Activated naive CD4-positive, alpha-beta T cell treated with anti-CD3 and anti-CD28 coated beads, Interleukin-2, amount 10 ng/mL, durations not matched to agents 7 days and 5 days (primary cell): ENCODE results near the gene ADORA2A.
A peak's percentile ranks its signal among the peaks of the same experiment; 100 is the strongest.

Experiments
- CTCF ChIA-PET: fragments of 350-600 bp; sonication (Branson Sonifier 250); formaldehyde crosslinking; loops from one replicate; lab custom pipeline; 2021; ENCODE audit warnings: antibody characterized with exemption; lab: Charles Lee
- DNase-seq: peaks from one replicate; pipeline ENCODE4 v3.0.0-alpha.2; 2020
- H3K27ac Mint-ChIP-seq: one replicate; pipeline ENCODE4 v1.8.0; 2021; ENCODE audit warnings: mild to moderate bottlenecking, moderate library complexity, mixed read lengths
- H3K27me3 Mint-ChIP-seq: one replicate; pipeline ENCODE4 v1.8.0; 2021; ENCODE audit warnings: mild to moderate bottlenecking, mixed read lengths
- H3K36me3 Mint-ChIP-seq: one replicate; pipeline ENCODE4 v1.8.0; 2021; ENCODE audit warnings: mixed read lengths
- H3K4me1 Mint-ChIP-seq: one replicate; pipeline ENCODE4 v1.8.0; 2021; ENCODE audit warnings: mixed read lengths
- H3K4me3 Mint-ChIP-seq: one replicate; pipeline ENCODE4 v1.8.0; 2021; ENCODE audit warnings: mild to moderate bottlenecking, moderate library complexity, mixed read lengths
- H3K9me3 Mint-ChIP-seq: one replicate; pipeline ENCODE4 v1.8.0; 2021; ENCODE audit warnings: mixed read lengths

Gene ADORA2A

GRCh38 chr22:24394254-24394653 lies 33.1 kb upstream of the ADORA2A start:
- CTCF ChIA-PET: no interaction called here
- Mint-ChIP-seq H3K4me1 (peaks cover 44% of the 10 kb centered on the region), H3K4me3 (no peak overlapping the region), H3K9me3 (no peaks in the 10 kb centered on the region), H3K36me3 (peaks cover 34% of the 10 kb centered on the region), H3K27me3 (no peaks in the 10 kb centered on the region), H3K27ac (no peak overlapping the region)
- DNase-seq: no peak

DNA sequence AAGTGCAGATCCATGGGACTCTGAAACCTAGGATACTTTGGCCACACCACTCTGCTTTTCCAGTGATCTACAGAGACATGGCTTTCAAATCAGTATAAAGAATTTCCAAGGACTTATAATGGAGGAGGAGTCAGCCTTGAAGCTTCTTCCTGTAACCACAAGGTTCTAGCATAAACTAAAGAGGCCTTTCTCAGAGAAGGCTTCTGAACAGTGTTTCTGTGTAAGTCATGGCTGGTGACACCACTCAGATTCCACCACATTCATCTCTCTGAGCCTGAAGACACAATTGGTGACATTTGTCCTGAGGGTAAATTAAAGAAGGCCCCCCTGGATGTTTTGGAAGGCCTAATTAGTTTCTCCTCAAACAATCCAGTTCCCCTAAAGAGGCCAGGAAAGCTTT lies 29.0 kb upstream of the ADORA2A start:
- DNase-seq: no peak
- CTCF ChIA-PET: no interaction called here
- Mint-ChIP-seq H3K9me3 (no peaks in the 10 kb centered on the region), H3K27ac (peak overlapping the region; percentile 43), H3K4me3 (no peak overlapping the region), H3K4me1 (peaks cover 42% of the 10 kb centered on the region), H3K36me3 (peaks cover 32% of the 10 kb centered on the region), H3K27me3 (no peaks in the 10 kb centered on the region)

GRCh38 chr22:24400034-24400725 lies 27.2 kb upstream of the ADORA2A start:
- H3K4me3 Mint-ChIP-seq: no peak overlapping the region
- no peak overlapping the region for H3K27ac Mint-ChIP-seq
- no peaks in the 10 kb centered on the region for H3K9me3 Mint-ChIP-seq
- CTCF ChIA-PET: no interaction called here
- no peak for DNase-seq
- H3K4me1 Mint-ChIP-seq: peaks cover 41% of the 10 kb centered on the region
- peaks cover 35% of the 10 kb centered on the region for H3K36me3 Mint-ChIP-seq
- no peaks in the 10 kb centered on the region for H3K27me3 Mint-ChIP-seq

DNA sequence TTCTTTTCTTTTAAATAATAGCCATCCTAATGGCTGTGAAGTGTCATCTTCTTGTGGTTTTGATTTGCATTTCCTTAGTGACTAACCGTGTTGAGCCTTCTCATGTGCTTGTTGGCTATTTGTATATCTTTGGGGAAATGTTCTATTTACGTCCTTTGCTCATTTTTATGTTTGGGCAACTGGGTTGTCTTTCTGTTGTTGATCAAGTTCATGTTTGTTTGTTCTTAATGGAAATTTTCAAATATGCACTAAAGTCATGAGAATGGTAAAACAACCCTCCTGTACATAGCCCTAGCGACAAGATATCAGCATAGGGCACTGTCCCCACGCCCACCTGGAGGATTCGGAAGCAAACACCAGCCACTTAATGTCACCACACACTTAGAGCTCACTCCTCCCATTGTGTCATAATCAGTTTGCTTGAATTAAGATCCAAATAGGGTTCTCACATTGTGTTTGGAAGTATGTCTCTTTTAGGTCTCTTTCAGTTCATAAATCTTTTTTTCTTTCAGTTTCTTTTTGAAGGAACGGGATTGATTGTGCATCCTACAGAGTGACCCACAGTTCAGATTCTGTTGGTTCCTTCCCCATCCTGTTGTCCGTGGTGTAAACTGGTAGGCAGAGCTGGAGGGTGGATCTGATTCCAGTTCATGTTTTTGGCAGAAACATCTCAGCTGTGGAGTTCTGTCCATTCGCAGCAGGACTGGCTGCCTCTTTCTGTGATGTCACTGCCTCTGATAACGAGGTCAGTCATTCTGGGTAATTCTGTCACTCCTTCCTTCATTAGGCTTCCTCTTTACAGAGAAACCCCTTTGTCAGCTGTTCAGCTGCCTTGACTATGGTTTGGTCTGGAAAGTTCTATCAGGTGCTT lies 26.4 kb upstream of the ADORA2A start:
- no peak overlapping the region for H3K4me3 Mint-ChIP-seq
- H3K9me3 Mint-ChIP-seq: no peaks in the 10 kb centered on the region
- CTCF ChIA-PET: interaction anchor here (1.2 kb wide), 1 partner anchor 7 kb away, joined by 3 read pairs; no protein-coding TSS in a partner anchor
- peak overlapping the region; percentile 12 for H3K27ac Mint-ChIP-seq
- peaks cover 37% of the 10 kb centered on the region for H3K4me1 Mint-ChIP-seq
- no peak for DNase-seq
- peaks cover 31% of the 10 kb centered on the region for H3K36me3 Mint-ChIP-seq
- H3K27me3 Mint-ChIP-seq: no peaks in the 10 kb centered on the region

- no peak for DNase-seq
- Mint-ChIP-seq H3K27ac (no peak overlapping the region), H3K4me1 (peaks cover 43% of the 10 kb centered on the region), H3K27me3 (no peaks in the 10 kb centered on the region), H3K36me3 (peaks cover 23% of the 10 kb centered on the region), H3K9me3 (no peaks in the 10 kb centered on the region), H3K4me3 (no peak overlapping the region)
- CTCF ChIA-PET: interaction anchor here (1.2 kb wide), 1 partner anchor 8 kb away, joined by 3 read pairs; no protein-coding TSS in a partner anchor
These were observed 25.4 kb upstream of the ADORA2A start for GRCh38 chr22:24401931-24402367.

DNA sequence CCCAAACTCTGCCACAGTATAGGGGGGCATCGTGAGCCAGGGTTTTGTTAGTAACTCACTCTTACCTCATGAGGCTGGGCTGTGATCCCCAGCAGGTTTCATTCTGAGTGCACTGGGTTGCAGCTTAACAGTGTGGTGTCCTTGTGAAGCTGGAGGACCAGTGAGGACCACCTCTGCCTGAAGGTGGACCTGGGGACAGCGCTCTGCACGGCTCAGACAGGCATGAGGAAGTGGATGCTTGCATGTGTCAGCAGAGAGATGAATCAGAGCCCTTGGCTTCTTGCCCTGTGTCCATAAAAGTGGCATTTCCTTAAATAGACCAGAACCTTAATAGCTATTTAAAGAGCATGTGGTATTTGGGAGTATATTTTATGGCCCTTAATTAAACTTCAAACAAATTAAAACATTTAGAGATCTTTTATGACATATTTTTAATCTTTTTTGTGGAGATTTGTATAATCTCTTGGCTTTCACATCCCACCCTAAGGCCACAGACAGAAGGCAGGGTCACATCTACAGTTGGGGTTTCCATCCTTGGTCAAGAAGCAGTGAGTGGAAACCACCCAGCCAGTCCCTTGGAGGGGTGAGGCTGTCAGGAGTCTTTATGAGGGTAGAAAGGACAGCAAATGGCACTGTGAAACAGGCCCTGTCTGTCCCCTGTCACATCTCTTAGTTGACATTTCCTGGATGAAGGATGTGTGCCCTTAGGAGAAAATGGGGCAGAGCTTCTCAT lies 24.8 kb upstream of the ADORA2A start:
- H3K4me1 Mint-ChIP-seq: peaks cover 50% of the 10 kb centered on the region
- peak overlapping the region; percentile 10 for H3K27ac Mint-ChIP-seq
- no peaks in the 10 kb centered on the region for H3K27me3 Mint-ChIP-seq
- no peak for DNase-seq
- no peaks in the 10 kb centered on the region for H3K9me3 Mint-ChIP-seq
- H3K4me3 Mint-ChIP-seq: no peak overlapping the region
- CTCF ChIA-PET: interaction anchor here (1.2 kb wide), 1 partner anchor 9 kb away, joined by 3 read pairs; no protein-coding TSS in a partner anchor
- peaks cover 23% of the 10 kb centered on the region for H3K36me3 Mint-ChIP-seq

GRCh38 chr22:24403346-24403745 lies 24.1 kb upstream of the ADORA2A start:
- H3K36me3 Mint-ChIP-seq: peaks cover 20% of the 10 kb centered on the region
- no peaks in the 10 kb centered on the region for H3K9me3 Mint-ChIP-seq
- no peaks in the 10 kb centered on the region for H3K27me3 Mint-ChIP-seq
- H3K4me3 Mint-ChIP-seq: no peak overlapping the region
- CTCF ChIA-PET: no interaction called here
- H3K4me1 Mint-ChIP-seq: peaks cover 50% of the 10 kb centered on the region
- DNase-seq: no peak
- H3K27ac Mint-ChIP-seq: no peak overlapping the region

DNA sequence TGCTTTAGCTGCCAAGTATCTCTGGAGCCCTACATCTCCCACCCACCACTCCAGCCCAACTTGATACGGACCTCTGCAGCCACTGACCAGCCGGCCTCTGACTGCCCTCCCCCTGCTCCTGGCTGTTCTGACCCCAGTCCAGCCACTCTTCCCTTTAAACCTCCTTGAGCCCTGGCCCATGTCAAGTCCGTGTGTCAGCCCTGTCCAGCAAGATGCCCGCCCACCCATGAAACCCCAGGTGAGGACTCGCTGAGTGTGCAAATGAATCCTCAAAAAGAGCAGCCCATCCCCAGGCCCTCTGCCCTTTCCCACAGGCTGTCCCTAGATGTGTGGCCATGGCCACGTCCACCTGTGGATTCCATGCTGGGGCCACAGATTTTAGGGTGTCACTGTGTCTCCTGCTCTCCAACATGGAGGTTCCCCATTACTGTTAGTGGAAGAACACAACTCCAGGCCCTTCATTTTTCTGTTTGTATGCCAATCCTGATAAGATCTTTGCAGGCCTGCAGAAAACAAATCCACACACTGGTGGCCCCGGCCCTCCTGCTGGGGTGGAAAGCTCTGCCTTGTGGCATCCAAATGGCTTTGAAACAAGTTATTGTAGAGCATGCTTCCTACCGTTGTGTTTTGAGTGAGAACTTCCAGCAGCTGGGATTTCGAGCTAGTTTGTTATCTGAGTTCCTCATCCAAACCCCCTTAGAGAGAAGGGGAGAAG lies 22.7 kb upstream of the ADORA2A start:
- Mint-ChIP-seq H3K9me3 (no peaks in the 10 kb centered on the region), H3K4me1 (peaks cover 47% of the 10 kb centered on the region), H3K27ac (peak overlapping the region; percentile 46), H3K36me3 (peaks cover 15% of the 10 kb centered on the region), H3K4me3 (no peak overlapping the region), H3K27me3 (no peaks in the 10 kb centered on the region)
- CTCF ChIA-PET: no interaction called here
- DNase-seq: no peak

GRCh38 chr22:24405631-24406321 lies 21.6 kb upstream of the ADORA2A start:
- H3K27ac Mint-ChIP-seq: no peak overlapping the region
- H3K4me3 Mint-ChIP-seq: no peak overlapping the region
- peaks cover 46% of the 10 kb centered on the region for H3K4me1 Mint-ChIP-seq
- DNase-seq: no peak
- H3K9me3 Mint-ChIP-seq: no peaks in the 10 kb centered on the region
- H3K27me3 Mint-ChIP-seq: no peaks in the 10 kb centered on the region
- peaks cover 16% of the 10 kb centered on the region for H3K36me3 Mint-ChIP-seq
- CTCF ChIA-PET: interaction anchor here (1.4 kb wide), 1 partner anchor 116 kb away, joined by 3 read pairs; no protein-coding TSS in a partner anchor

DNA sequence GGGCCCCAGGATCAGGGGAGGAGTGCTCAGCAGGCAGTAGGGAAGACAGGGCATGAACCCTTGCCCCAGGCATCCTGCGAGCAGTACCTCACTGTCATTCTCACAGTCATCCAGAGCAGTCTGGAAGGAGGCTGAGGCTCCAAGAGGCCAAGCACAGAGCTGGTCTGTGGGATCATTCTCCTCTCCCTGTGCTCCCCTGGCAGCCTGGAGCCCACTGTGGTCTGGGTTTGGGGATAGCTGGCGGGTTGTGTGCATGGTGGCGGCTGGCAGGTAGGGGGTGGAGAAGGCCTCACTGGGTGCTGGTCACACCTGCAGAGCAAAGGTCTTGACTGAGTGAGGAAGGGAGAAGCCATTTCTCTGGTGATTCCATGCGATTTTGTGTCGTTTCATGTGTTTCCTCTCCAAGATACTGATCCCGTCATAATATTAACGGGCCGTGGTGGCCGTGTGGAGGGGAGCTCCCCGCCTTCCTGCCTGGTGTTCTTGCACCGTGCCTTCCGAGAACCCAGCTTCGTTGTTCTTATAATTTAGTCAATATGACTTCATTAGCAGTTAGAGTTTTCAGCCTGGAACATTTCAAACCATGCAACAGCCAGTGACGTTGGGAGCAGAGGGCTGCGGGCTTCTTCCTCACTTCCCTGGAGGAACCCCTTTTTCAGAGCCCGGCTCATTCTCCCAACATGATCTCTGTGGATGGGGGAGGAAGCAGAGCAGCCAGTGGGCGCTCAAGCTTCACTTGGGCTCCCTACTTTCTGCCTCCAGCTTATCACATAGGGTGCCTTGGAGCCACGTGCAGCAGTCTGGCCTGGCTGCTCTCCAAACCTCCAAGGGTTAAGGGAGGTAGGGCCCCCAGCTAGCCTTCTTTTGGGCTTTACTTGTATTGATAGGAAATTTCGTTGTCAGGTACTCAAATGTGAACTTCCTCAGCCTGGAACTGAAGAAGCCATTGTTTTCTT lies 20.8 kb upstream of the ADORA2A start:
- no peak overlapping the region for H3K4me3 Mint-ChIP-seq
- no peaks in the 10 kb centered on the region for H3K27me3 Mint-ChIP-seq
- H3K36me3 Mint-ChIP-seq: peaks cover 7% of the 10 kb centered on the region
- CTCF ChIA-PET: interaction anchor here (1.1 to 1.4 kb wide), 2 partner anchors 49 to 115 kb away, joined by 3 read pairs; no protein-coding TSS in a partner anchor
- H3K4me1 Mint-ChIP-seq: peaks cover 37% of the 10 kb centered on the region
- DNase-seq: no peak
- H3K9me3 Mint-ChIP-seq: no peaks in the 10 kb centered on the region
- H3K27ac Mint-ChIP-seq: peak overlapping the region; percentile 72

GRCh38 chr22:24407278-24407665 lies 20.1 kb upstream of the ADORA2A start:
- Mint-ChIP-seq H3K9me3 (no peaks in the 10 kb centered on the region), H3K4me3 (no peak overlapping the region), H3K4me1 (peaks cover 32% of the 10 kb centered on the region), H3K36me3 (peaks cover 6% of the 10 kb centered on the region), H3K27ac (peak overlapping the region; percentile 72), H3K27me3 (no peaks in the 10 kb centered on the region)
- DNase-seq: peak; percentile 41
- CTCF ChIA-PET: interaction anchor here (0.9 to 1.4 kb wide), 3 partner anchors 49 to 114 kb away, joined by 3 read pairs; no protein-coding TSS in a partner anchor

GRCh38 chr22:24407884-24408283 lies 19.5 kb upstream of the ADORA2A start:
- H3K27me3 Mint-ChIP-seq: no peaks in the 10 kb centered on the region
- no peak overlapping the region for H3K27ac Mint-ChIP-seq
- H3K9me3 Mint-ChIP-seq: no peaks in the 10 kb centered on the region
- peaks cover 30% of the 10 kb centered on the region for H3K4me1 Mint-ChIP-seq
- CTCF ChIA-PET: interaction anchor here (0.9 to 1.1 kb wide), 2 partner anchors 50 to 82 kb away, joined by 3 read pairs; no protein-coding TSS in a partner anchor
- H3K4me3 Mint-ChIP-seq: no peak overlapping the region
- no peak for DNase-seq
- peaks cover 6% of the 10 kb centered on the region for H3K36me3 Mint-ChIP-seq
